ENCODE data around the gene TJAP1.

- TF ChIP-seq, protein P1, sequence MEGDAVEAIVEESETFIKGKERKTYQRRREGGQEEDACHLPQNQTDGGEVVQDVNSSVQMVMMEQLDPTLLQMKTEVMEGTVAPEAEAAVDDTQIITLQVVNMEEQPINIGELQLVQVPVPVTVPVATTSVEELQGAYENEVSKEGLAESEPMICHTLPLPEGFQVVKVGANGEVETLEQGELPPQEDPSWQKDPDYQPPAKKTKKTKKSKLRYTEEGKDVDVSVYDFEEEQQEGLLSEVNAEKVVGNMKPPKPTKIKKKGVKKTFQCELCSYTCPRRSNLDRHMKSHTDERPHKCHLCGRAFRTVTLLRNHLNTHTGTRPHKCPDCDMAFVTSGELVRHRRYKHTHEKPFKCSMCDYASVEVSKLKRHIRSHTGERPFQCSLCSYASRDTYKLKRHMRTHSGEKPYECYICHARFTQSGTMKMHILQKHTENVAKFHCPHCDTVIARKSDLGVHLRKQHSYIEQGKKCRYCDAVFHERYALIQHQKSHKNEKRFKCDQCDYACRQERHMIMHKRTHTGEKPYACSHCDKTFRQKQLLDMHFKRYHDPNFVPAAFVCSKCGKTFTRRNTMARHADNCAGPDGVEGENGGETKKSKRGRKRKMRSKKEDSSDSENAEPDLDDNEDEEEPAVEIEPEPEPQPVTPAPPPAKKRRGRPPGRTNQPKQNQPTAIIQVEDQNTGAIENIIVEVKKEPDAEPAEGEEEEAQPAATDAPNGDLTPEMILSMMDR (IDR thresholded peaks at IDR 0.05; ENCODE audit: borderline replicate concordance, extremely low read depth, low read length, poor library complexity, severe bottlenecking) = no peak
- TF ChIP-seq EZH2 (IDR thresholded peaks at IDR 0.05; ENCODE audit: borderline replicate concordance, low read depth, low read length, severe bottlenecking) = no peak
Observed at GRCh38 chr6:43461936-43462335, 15.4 kb upstream of the TJAP1 start.

Measured in DND-41 (cell line).